H1 (cell line): ENCODE data around the gene KCNC1. TPM values are rescaled to one million over a fixed set of nuclear protein-coding genes. Genes with fewer than 3 reads are reported as not detected.

Source experiments
- CTCF ChIA-PET: fragments of 300-600 bp; sonication (Branson Sonifier 250); formaldehyde crosslinking; loops from one replicate; lab custom pipeline; 2021; ENCODE audit not compliant: partially characterized antibody; lab: Charles Lee
- POLR2A ChIA-PET: fragments of 300-600 bp; sonication (Branson Sonifier 250); formaldehyde crosslinking; loops from one replicate; lab custom pipeline; 2021; ENCODE audit warnings: inconsistent platforms; ENCODE audit not compliant: partially characterized antibody; lab: Charles Lee
- DNase-seq, 2 experiments: peaks; one replicate each; pipeline versions ENCODE4 v3.0.0 to v3.0.0-alpha.2; 2010 to 2022; ENCODE audit warnings: low spot score in 2 of 2, low read depth in 1 of 2, mixed read lengths in 1 of 2
- FAIRE-seq: peaks from 2 replicates; lab custom pipeline; 2011; peaks lifted over from hg19 to GRCh38; lab: Jason Lieb, UNC
- H2AFZ ChIP-seq: 2 replicates; pipeline ENCODE4 v1.8.1; 2012; ENCODE audit warnings: low read length, inconsistent platforms
- H2AK5ac ChIP-seq: 2 replicates; pipeline ENCODE4 v1.6.1; 2013; ENCODE audit warnings: low read depth, low read length
- H2BK120ac ChIP-seq: replicated peaks from 2 replicates; pipeline ENCODE3; 2013; ENCODE audit warnings: low read depth, low read length, inconsistent platforms
- H2BK12ac ChIP-seq: 2 replicates; pipeline ENCODE4 v1.6.1; 2013; ENCODE audit warnings: low read depth, low read length
- H2BK15ac ChIP-seq: 2 replicates; pipeline ENCODE4 v1.6.1; 2013; ENCODE audit warnings: low read length
- H2BK20ac ChIP-seq: 2 replicates; pipeline ENCODE4 v1.6.1; 2013; ENCODE audit warnings: low read length
- H2BK5ac ChIP-seq: 2 replicates; pipeline ENCODE4 v1.6.1; 2013; ENCODE audit warnings: low read depth, low read length
- H3K14ac ChIP-seq: 2 replicates; pipeline ENCODE4 v1.6.1; 2013; ENCODE audit warnings: inconsistent platforms; ENCODE audit not compliant: insufficient read length
- H3K18ac ChIP-seq: 2 replicates; pipeline ENCODE4 v1.6.1; 2013; ENCODE audit warnings: low read length; ENCODE audit errors: extremely low read depth
- H3K23ac ChIP-seq: 2 replicates; pipeline ENCODE4 v1.6.1; 2013; ENCODE audit warnings: inconsistent platforms; ENCODE audit not compliant: insufficient read length
- H3K23me2 ChIP-seq: 2 replicates; pipeline ENCODE4 v1.6.1; 2013; ENCODE audit warnings: low read depth, low read length
- H3K27ac ChIP-seq: 2 replicates; pipeline ENCODE4 v1.6.1; 2011; ENCODE audit warnings: low read depth, low read length, inconsistent platforms
- H3K27me3 ChIP-seq, 4 experiments: replicated peaks in 1 of 4; 1 replicate in 1 of 4; 2 replicates in 3 of 4; pipeline versions ENCODE4 v1.6.1 to v1.8.1; 2011 to 2013; ENCODE audit warnings: low read length in 3 of 4, mild to moderate bottlenecking in 3 of 4, inconsistent platforms in 2 of 4, mixed read lengths in 2 of 4, moderate library complexity in 1 of 4; ENCODE audit not compliant: control insufficient read depth in 3 of 4, insufficient read depth in 3 of 4; ENCODE audit errors: extremely low read depth in 1 of 4
- H3K36me3 ChIP-seq, 4 experiments: 2 replicates each; pipeline versions ENCODE4 v1.6.1 to v1.8.1; 2011 to 2013; ENCODE audit warnings: mild to moderate bottlenecking in 4 of 4, low read length in 3 of 4, moderate library complexity in 2 of 4, control low read depth in 1 of 4, inconsistent platforms in 1 of 4; ENCODE audit not compliant: insufficient read depth in 4 of 4, control insufficient read depth in 2 of 4
- H3K4ac ChIP-seq: replicated peaks from 2 replicates; pipeline ENCODE3; 2013; ENCODE audit warnings: low read length, low read depth, mixed read lengths, inconsistent platforms; ENCODE audit not compliant: insufficient read length
- H3K4me1 ChIP-seq, 4 experiments: replicated peaks in 1 of 4; 1 replicate in 1 of 4; 2 replicates in 3 of 4; pipeline versions ENCODE4 v1.6.1 to v1.8.1; 2011 to 2013; ENCODE audit warnings: low read length in 3 of 4, inconsistent platforms in 2 of 4, mixed read lengths in 1 of 4; ENCODE audit not compliant: insufficient read depth in 4 of 4, control insufficient read depth in 3 of 4
- H3K4me2 ChIP-seq, 2 experiments: 2 replicates each; pipeline versions ENCODE4 v1.6.1 to v1.8.1; 2011 to 2013; ENCODE audit warnings: low read depth in 2 of 2, low read length in 2 of 2, control low read depth in 1 of 2, inconsistent platforms in 1 of 2, mild to moderate bottlenecking in 1 of 2; ENCODE audit not compliant: insufficient read depth in 1 of 2
- H3K4me3 ChIP-seq, 4 experiments: fragments of 200-600, 300-600 bp in 1 of 4; sonication (generic), shearing (Covaris generic), sonication (Bioruptor Twin) in 1 of 4; 2 replicates each; pipeline versions ENCODE4 v1.5.1 to v1.8.1; 2011 to 2016; ENCODE audit warnings: low read length in 4 of 4, low read depth in 3 of 4, control low read depth in 2 of 4, inconsistent platforms in 2 of 4, mild to moderate bottlenecking in 2 of 4, mixed read lengths in 1 of 4, moderate library complexity in 1 of 4; ENCODE audit not compliant: insufficient read depth in 2 of 4; ENCODE audit errors: extremely low read depth in 1 of 4
- H3K56ac ChIP-seq: replicated peaks from 2 replicates; pipeline ENCODE3; 2013; ENCODE audit warnings: low read depth, mild to moderate bottlenecking, mixed read lengths, low read length, inconsistent platforms; ENCODE audit not compliant: insufficient read length
- H3K79me1 ChIP-seq: 2 replicates; pipeline ENCODE4 v1.6.1; 2013; ENCODE audit warnings: low read depth, low read length, control low read depth
- H3K79me2 ChIP-seq, 2 experiments: 2 replicates each; pipeline versions ENCODE4 v1.6.1 to v1.8.1; 2012 to 2013; ENCODE audit warnings: low read length in 2 of 2, mild to moderate bottlenecking in 2 of 2, inconsistent platforms in 1 of 2; ENCODE audit not compliant: insufficient read depth in 2 of 2, control insufficient read depth in 1 of 2
- H3K9ac ChIP-seq, 4 experiments: replicated peaks in 1 of 4; 1 replicate in 1 of 4; 2 replicates in 3 of 4; pipeline versions ENCODE4 v1.6.1 to v1.8.1; 2011 to 2013; ENCODE audit warnings: low read depth in 3 of 4, low read length in 3 of 4, control low read depth in 2 of 4, mild to moderate bottlenecking in 2 of 4, moderate library complexity in 2 of 4, inconsistent platforms in 1 of 4; ENCODE audit errors: extremely low read depth in 1 of 4
- H3K9me3 ChIP-seq, 2 experiments: 2 replicates each; pipeline versions ENCODE4 v1.6.1 to v1.8.1; 2012 to 2013; ENCODE audit warnings: mild to moderate bottlenecking in 2 of 2, moderate library complexity in 2 of 2, control low read depth in 1 of 2, inconsistent platforms in 1 of 2, low read depth in 1 of 2, low read length in 1 of 2, mixed read lengths in 1 of 2; ENCODE audit not compliant: insufficient read depth in 2 of 2
- H4K20me1 ChIP-seq, 2 experiments: replicated peaks in 1 of 2; 2 replicates each; pipeline versions ENCODE3 to v1.8.1; 2011 to 2013; ENCODE audit warnings: inconsistent platforms in 2 of 2, low read length in 2 of 2, mild to moderate bottlenecking in 1 of 2; ENCODE audit not compliant: insufficient read depth in 2 of 2, control insufficient read depth in 1 of 2
- H4K5ac ChIP-seq: 2 replicates; pipeline ENCODE4 v1.6.1; 2013; ENCODE audit warnings: low read length, low read depth, mixed read lengths, inconsistent platforms; ENCODE audit not compliant: insufficient read length
- H4K8ac ChIP-seq: 2 replicates; pipeline ENCODE4 v1.8.0; 2013; ENCODE audit warnings: mild to moderate bottlenecking, moderate library complexity, low read length, inconsistent platforms; ENCODE audit not compliant: insufficient read depth; ENCODE audit errors: extremely low read depth
- H4K91ac ChIP-seq: replicated peaks from 2 replicates; pipeline ENCODE3; 2013; ENCODE audit warnings: low read length, mixed read lengths, inconsistent platforms; ENCODE audit not compliant: insufficient read length
- CHD2 ChIP-seq: IDR thresholded peaks from 2 replicates; pipeline ENCODE4 v1.6.1; 2012; ENCODE audit warnings: low read length, improper control_type of control experiment
- RFX5 ChIP-seq: IDR thresholded peaks from 2 replicates; pipeline ENCODE4 v1.6.1; 2011; ENCODE audit warnings: low read depth, low read length, improper control_type of control experiment, borderline replicate concordance
- WGBS, 2 experiments: shearing (Covaris generic) in 1 of 2; methylation state at CpG; one replicate each; pipeline versions ENCODE4 v1.1.6 to v1.1.7; 2013 to 2015; ENCODE audit warnings: low lambda C conversion rate in 2 of 2, mixed read lengths in 2 of 2, inconsistent platforms in 1 of 2, low coverage in 1 of 2, missing lambda C conversion rate in 1 of 2; ENCODE audit not compliant: insufficient replicate concordance in 2 of 2, insufficient coverage in 1 of 2, insufficient read length in 1 of 2; ENCODE audit errors: extremely low coverage in 1 of 2, missing lambda C conversion rate in 1 of 2; 5-methylcytosine and 5-hydroxymethylcytosine counted together
- polyA plus RNA-seq, 7 experiments: library from polyadenylated mRNA; depleted of rRNA in 3 of 7; stranded (reverse) in 5 of 7; unstranded in 2 of 7; fragments of >200 nt in 5 of 7; fragments of 200-250 nt in 2 of 7; gene quantifications; 1 replicate in 5 of 7; 2 replicates in 1 of 7; 4 replicates in 1 of 7; pipeline versions ENCODE4 v1.2.1 to v1.2.3, GENCODE V29; 2011 to 2013; ENCODE audit warnings: missing spikeins in 2 of 7, mixed read lengths in 2 of 7
- total RNA-seq: library from RNA; stranded (reverse); fragmentation: NEBNext Ultra II Directional; extraction: Animal tissue kit (Norgen Biotek cat#: 25700); gene quantifications from 2 replicates; pipeline ENCODE4 v1.2.1, GENCODE V29; 2021

The KCNC1 gene
- total and polyA plus RNA-seq, 2 of the 8 experiments (the other 6 are each of a cell fraction or from before 2014, with no cell fraction given) = 0.11 to 0.26 TPM

DNA sequence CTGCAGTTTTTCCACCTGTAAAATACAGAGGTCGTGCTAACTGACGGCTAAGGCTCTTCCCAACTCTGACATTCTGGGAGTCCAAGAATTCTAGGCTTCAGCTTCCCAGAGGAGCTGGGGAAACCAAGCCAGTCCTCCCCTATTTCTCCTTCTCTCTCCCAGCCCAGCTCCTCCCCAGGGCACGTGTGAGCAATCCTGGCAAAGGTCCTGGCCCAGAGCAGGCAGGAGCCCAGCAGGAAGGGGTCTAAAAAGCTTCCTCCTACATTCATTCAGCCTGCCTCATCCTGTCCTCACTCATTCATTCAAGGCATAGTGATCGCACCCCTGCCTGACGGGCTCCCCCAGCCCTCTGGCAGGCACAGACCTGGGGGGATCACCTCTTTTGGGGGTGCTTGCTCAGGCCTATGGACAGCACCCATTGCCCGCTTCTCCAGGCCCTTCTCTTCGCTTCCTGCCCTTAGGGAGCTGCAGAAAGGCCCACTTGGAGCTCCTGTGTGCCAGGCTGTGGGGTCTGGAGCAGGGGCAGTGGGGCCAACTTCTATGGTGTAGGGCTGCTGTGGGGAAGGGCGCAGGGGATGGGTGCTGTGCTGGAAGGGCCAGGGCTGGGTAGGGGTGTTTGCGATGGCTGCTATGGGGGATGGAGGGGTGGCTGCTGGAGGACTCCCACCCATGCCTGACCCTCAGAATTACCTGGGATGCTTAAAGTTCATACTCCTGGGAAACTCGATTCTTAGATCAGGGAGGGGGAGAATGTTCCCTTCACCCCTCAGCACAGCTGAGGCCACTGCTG is 9.8 kb downstream of the KCNC1 start:
- H3K4me1 ChIP-seq = peaks cover 0 to 1% (median 0%) of the 10 kb centered on the region in 4 experiments; a peak in 2 of 7 replicates
- H3K27me3 ChIP-seq = peaks cover 0 to 4% (median 0%) of the 10 kb centered on the region in 4 experiments; a peak in 2 of 7 replicates
- H3K9ac ChIP-seq = no peak overlapping the region
- H3K4ac ChIP-seq = no peak overlapping the region
- no peak for TF ChIP-seq CHD2
- TF ChIP-seq RFX5 = no peak
- H4K8ac ChIP-seq = no peak overlapping the region
- no peak overlapping the region for H4K91ac ChIP-seq
- ChIA-PET CTCF (interaction anchor here (0.5 to 16.5 kb wide), 13 partner anchors 8 to 235 kb away, joined by 3 to 290 read pairs (median 7); partner anchors contain the start of genes KCNC1 and MYOD1), POLR2A (no interaction called here)
- DNase-seq (no peak), FAIRE-seq (no peak)
- no peak overlapping the region for H3K18ac ChIP-seq
- H2BK15ac ChIP-seq = no peak overlapping the region
- H3K56ac ChIP-seq = no peak overlapping the region
- H2BK5ac ChIP-seq = no peak overlapping the region; the same call in 1 of the 2 replicates
- H2BK12ac ChIP-seq = no peak overlapping the region
- no peaks in the 10 kb centered on the region for H3K9me3 ChIP-seq
- no peak overlapping the region for H3K4me3 ChIP-seq
- no peak overlapping the region for H2BK20ac ChIP-seq
- H2AFZ ChIP-seq = no peak overlapping the region
- peaks cover 0 to 3% of the 10 kb centered on the region in 2 experiments for H4K20me1 ChIP-seq
- no peak overlapping the region for H2BK120ac ChIP-seq
- H3K23ac ChIP-seq = no peak overlapping the region
- no peaks in the 10 kb centered on the region for H3K79me2 ChIP-seq
- H3K4me2 ChIP-seq = no peak overlapping the region
- H2AK5ac ChIP-seq = no peak overlapping the region
- H3K14ac ChIP-seq = no peak overlapping the region
- H3K79me1 ChIP-seq = no peaks in the 10 kb centered on the region
- no peaks in the 10 kb centered on the region for H3K36me3 ChIP-seq
- H3K27ac ChIP-seq = no peak overlapping the region
- peaks cover 3% of the 10 kb centered on the region; the same call in 1 of the 2 replicates for H3K23me2 ChIP-seq
- H4K5ac ChIP-seq = no peak overlapping the region
- 80% methylated on average over 10 of the region's 10 CpGs; no CpG with 5 or more reads in 1 of the 2 experiments for WGBS, 2 experiments
